ENCODE data around the gene MYH10. TPM values are rescaled to one million over a fixed set of nuclear protein-coding genes. Genes with fewer than 3 reads are reported as not detected.
"Not testable (repeated sequence)": the region's sequence is repeated elsewhere in the genome, so short reads cannot be mapped to it uniquely, and the experiment has no call there.

MYH10 gene
- total RNA-seq, 1 donor from 2014 or later: 429 TPM

DNA sequence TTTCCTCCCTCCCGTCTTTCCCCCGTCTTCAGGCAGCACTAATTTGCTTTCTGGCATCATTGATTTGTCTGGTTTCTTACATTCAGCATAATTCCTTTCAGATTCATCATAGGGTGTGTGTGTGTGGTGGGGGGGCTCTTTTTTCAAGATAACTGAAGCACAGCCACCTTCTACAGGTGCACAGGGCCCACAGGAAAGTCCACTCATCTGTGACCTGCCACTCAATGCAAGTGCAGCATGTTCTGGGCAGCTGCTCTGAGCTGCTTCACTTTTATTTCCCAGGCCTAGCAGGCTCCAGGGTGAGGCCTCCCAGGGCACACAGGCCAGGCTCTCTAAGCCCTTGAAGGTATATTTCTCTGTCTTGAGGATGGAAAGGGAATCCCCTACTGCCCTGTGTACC lies 35.2 kb upstream of the MYH10 start:
- H3K4me3 Mint-ChIP-seq (ENCODE audit: unreplicated experiment): no peak overlapping the region
- H3K36me3 Mint-ChIP-seq (ENCODE audit: low read depth, unreplicated experiment): no peaks in the 10 kb centered on the region
- H3K9me3 Mint-ChIP-seq (ENCODE audit: unreplicated experiment): no peaks in the 10 kb centered on the region
- no peak overlapping the region for H3K27ac Mint-ChIP-seq (ENCODE audit: unreplicated experiment)
- no peak for TF ChIP-seq CTCF (IDR thresholded peaks at IDR 0.05; ENCODE audit: unreplicated experiment)
- no peak for DNase-seq (ENCODE audit: low spot score)
- H3K4me1 Mint-ChIP-seq (ENCODE audit: unreplicated experiment): peaks cover 28% of the 10 kb centered on the region
- peaks cover 6% of the 10 kb centered on the region for H3K27me3 Mint-ChIP-seq (ENCODE audit: unreplicated experiment)

DNA sequence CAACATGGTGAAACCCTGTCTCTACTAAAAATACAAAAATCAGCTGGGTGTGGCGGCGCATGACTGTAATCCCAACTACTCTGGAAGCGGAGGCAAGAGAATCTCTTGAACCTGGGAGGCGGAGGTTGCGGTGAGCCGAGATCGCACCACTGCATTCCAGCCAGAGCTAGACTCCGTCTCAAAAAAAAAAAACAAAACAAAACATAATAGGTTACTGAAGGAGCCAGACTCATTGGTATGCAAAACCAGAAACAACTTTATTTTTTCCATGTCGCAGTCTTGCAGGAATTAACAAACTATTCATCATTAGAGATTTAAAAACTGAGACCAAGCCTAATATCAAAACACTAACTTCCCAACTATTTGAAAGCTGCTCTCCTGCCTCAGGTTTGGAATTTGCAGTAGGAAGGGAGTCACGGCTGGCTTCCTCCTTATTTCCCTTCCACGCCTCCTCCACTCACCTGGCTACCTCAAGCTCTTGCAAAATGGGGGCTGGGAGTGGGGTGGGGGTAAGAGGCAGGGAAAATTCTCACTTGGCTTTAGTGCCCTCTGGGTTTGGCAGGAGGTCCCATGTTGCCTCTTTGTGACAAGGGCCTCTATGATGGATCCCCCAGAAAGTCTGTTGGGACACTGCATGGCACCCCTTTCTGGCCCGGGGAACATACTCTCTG lies 34.1 kb upstream of the MYH10 start:
- peaks cover 10% of the 10 kb centered on the region for H3K27me3 Mint-ChIP-seq (ENCODE audit: unreplicated experiment)
- TF ChIP-seq CTCF (IDR thresholded peaks at IDR 0.05; ENCODE audit: unreplicated experiment): no peak
- H3K9me3 Mint-ChIP-seq (ENCODE audit: unreplicated experiment): no peaks in the 10 kb centered on the region
- no peak overlapping the region for H3K4me3 Mint-ChIP-seq (ENCODE audit: unreplicated experiment)
- no peak for DNase-seq (ENCODE audit: low spot score)
- H3K27ac Mint-ChIP-seq (ENCODE audit: unreplicated experiment): no peak overlapping the region
- H3K36me3 Mint-ChIP-seq (ENCODE audit: low read depth, unreplicated experiment): no peaks in the 10 kb centered on the region
- peaks cover 27% of the 10 kb centered on the region for H3K4me1 Mint-ChIP-seq (ENCODE audit: unreplicated experiment)

- H3K9me3 Mint-ChIP-seq (ENCODE audit: unreplicated experiment): no peaks in the 10 kb centered on the region
- TF ChIP-seq CTCF (IDR thresholded peaks at IDR 0.05; ENCODE audit: unreplicated experiment): no peak
- H3K27ac Mint-ChIP-seq (ENCODE audit: unreplicated experiment): no peak overlapping the region
- DNase-seq (ENCODE audit: low spot score): no peak
- H3K36me3 Mint-ChIP-seq (ENCODE audit: low read depth, unreplicated experiment): no peaks in the 10 kb centered on the region
- peaks cover 8% of the 10 kb centered on the region for H3K27me3 Mint-ChIP-seq (ENCODE audit: unreplicated experiment)
- H3K4me3 Mint-ChIP-seq (ENCODE audit: unreplicated experiment): no peak overlapping the region
- peaks cover 14% of the 10 kb centered on the region for H3K4me1 Mint-ChIP-seq (ENCODE audit: unreplicated experiment)
These were observed 32.4 kb upstream of the MYH10 start for GRCh38 chr17:8662973-8663372.

GRCh38 chr17:8662076-8662831 lies 31.7 kb upstream of the MYH10 start:
- TF ChIP-seq CTCF (IDR thresholded peaks at IDR 0.05; ENCODE audit: unreplicated experiment): no peak
- H3K27me3 Mint-ChIP-seq (ENCODE audit: unreplicated experiment): peaks cover 8% of the 10 kb centered on the region
- H3K36me3 Mint-ChIP-seq (ENCODE audit: low read depth, unreplicated experiment): no peaks in the 10 kb centered on the region
- peaks cover 8% of the 10 kb centered on the region for H3K4me1 Mint-ChIP-seq (ENCODE audit: unreplicated experiment)
- no peak overlapping the region for H3K4me3 Mint-ChIP-seq (ENCODE audit: unreplicated experiment)
- no peak overlapping the region for H3K27ac Mint-ChIP-seq (ENCODE audit: unreplicated experiment)
- DNase-seq (ENCODE audit: low spot score): no peak
- no peaks in the 10 kb centered on the region for H3K9me3 Mint-ChIP-seq (ENCODE audit: unreplicated experiment)

DNA sequence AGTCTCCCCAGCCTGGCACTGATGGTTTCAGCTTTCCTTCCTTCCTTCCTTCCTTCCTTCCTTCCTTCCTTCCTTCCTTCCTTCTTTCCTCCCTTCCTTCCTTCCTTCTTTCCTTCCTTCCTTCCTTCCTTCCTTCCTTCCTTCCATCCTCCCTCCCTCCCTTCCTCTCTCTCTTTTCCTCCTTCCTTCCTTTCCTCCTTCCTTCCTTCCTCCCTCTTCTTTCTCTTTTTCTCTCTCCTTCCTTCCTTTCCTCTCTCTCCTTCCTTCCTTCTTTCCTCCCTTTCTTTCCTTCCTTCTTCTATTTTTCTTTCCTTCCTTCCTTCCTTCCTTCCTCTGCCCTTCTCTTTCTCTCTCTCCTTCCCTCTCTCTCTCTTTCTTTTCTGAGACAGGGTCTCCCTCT lies 30.2 kb upstream of the MYH10 start:
- H3K27ac Mint-ChIP-seq (ENCODE audit: unreplicated experiment); H3K4me1 Mint-ChIP-seq (ENCODE audit: unreplicated experiment); H3K4me3 Mint-ChIP-seq (ENCODE audit: unreplicated experiment); H3K36me3 Mint-ChIP-seq (ENCODE audit: low read depth, unreplicated experiment); H3K9me3 Mint-ChIP-seq (ENCODE audit: unreplicated experiment); H3K27me3 Mint-ChIP-seq (ENCODE audit: unreplicated experiment); DNase-seq (ENCODE audit: low spot score): not testable (repeated sequence)
